Neural crest cell (in vitro differentiated cells): Measurements from ENCODE around the gene RAP1GAP2. TPM values are rescaled to one million over a fixed set of nuclear protein-coding genes. Genes with fewer than 3 reads are reported as not detected.
A peak's percentile ranks its signal among the peaks of the same experiment; 100 is the strongest.

ENCODE experiments used
- DNase-seq: peaks from one replicate; pipeline ENCODE4 v3.0.0; 2021; ENCODE audit warnings: low read depth, mixed read lengths, low spot score
- H3K27ac Mint-ChIP-seq: one replicate; pipeline ENCODE4 v1.8.0; 2021; ENCODE audit warnings: mild to moderate bottlenecking, mixed read lengths; ENCODE audit not compliant: unreplicated experiment
- H3K27me3 Mint-ChIP-seq: 2 replicates; pipeline ENCODE4 v1.8.0; 2021; ENCODE audit warnings: low read depth, mild to moderate bottlenecking, mixed read lengths
- H3K36me3 Mint-ChIP-seq: 2 replicates; pipeline ENCODE4 v1.8.0; 2021; ENCODE audit warnings: low read depth, mild to moderate bottlenecking, mixed read lengths
- H3K4me1 Mint-ChIP-seq: 2 replicates; pipeline ENCODE4 v1.8.0; 2021; ENCODE audit warnings: mixed read lengths
- H3K4me3 Mint-ChIP-seq: one replicate; pipeline ENCODE4 v1.8.0; 2021; ENCODE audit warnings: mild to moderate bottlenecking, mixed read lengths
- H3K9me3 Mint-ChIP-seq: 2 replicates; pipeline ENCODE4 v1.8.0; 2021; ENCODE audit warnings: mixed read lengths
- total RNA-seq: library from RNA; stranded (reverse); gene quantifications from 2 replicates; pipeline ENCODE4 v1.2.1, GENCODE V29; 2021
- TF ChIP-seq, protein P1 (sequence below): fragments of 200-600 bp; sonication (generic); conservative IDR thresholded peaks from 2 replicates; pipeline ENCODE4 v1.5.0; 2021; ENCODE audit warnings: antibody characterized with exemption, mild to moderate bottlenecking

RAP1GAP2 gene
- total RNA-seq, 1 donor from 2014 or later: 1.0 TPM

DNA sequence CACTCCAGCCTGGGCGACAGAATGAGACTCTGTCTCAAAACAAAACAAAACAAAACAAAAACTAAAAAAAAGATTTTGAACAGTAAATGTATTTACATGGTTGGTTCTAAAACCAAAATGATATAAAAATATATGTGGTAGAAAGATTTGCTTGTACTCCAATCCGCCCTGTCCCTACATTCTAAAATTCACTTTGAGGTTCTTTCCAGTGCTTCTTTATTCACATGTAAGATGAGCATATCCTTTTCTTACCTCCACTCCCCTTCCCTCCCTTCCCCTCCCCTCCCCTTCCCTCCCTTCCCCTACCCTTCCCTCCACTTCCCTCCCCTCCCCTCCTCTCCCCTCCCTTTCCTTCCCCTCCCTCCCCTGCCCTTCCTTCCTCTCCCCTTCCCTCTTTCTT is 34.4 kb downstream of the RAP1GAP2 start:
- Mint-ChIP-seq H3K9me3 (no peaks in the 10 kb centered on the region), H3K4me3 (no peak overlapping the region), H3K36me3 (no peaks in the 10 kb centered on the region), H3K27ac (no peak overlapping the region), H3K27me3 (peaks cover 18% of the 10 kb centered on the region), H3K4me1 (no peaks in the 10 kb centered on the region)
- DNase-seq: no peak
- TF ChIP-seq, protein P1, sequence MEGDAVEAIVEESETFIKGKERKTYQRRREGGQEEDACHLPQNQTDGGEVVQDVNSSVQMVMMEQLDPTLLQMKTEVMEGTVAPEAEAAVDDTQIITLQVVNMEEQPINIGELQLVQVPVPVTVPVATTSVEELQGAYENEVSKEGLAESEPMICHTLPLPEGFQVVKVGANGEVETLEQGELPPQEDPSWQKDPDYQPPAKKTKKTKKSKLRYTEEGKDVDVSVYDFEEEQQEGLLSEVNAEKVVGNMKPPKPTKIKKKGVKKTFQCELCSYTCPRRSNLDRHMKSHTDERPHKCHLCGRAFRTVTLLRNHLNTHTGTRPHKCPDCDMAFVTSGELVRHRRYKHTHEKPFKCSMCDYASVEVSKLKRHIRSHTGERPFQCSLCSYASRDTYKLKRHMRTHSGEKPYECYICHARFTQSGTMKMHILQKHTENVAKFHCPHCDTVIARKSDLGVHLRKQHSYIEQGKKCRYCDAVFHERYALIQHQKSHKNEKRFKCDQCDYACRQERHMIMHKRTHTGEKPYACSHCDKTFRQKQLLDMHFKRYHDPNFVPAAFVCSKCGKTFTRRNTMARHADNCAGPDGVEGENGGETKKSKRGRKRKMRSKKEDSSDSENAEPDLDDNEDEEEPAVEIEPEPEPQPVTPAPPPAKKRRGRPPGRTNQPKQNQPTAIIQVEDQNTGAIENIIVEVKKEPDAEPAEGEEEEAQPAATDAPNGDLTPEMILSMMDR: no peak

DNA sequence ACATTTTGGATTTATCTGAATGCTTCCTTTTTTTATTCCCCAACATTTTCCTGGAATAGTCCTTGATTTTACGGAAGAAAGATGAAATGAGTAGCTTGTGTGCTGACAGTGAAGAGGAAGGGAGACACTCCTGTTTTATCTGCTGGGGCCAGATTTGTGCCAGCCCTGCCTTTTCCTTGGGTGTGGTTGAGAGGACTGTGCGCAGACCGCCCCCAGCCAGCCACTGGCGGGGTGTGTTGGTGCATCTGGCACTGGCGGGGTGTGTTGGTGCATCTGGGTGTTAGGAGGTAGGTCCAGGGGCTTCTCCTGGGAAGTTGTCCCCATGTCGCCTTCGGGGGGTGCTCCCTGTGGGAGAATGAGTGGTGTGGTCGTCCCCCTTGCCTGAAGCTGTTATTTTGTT is 39.5 kb downstream of the RAP1GAP2 start:
- H3K27ac Mint-ChIP-seq: no peak overlapping the region
- H3K4me1 Mint-ChIP-seq: no peaks in the 10 kb centered on the region
- H3K36me3 Mint-ChIP-seq: no peaks in the 10 kb centered on the region
- no peak overlapping the region for H3K4me3 Mint-ChIP-seq
- H3K9me3 Mint-ChIP-seq: no peaks in the 10 kb centered on the region
- TF ChIP-seq, protein P1: no peak
- H3K27me3 Mint-ChIP-seq: peaks cover 15% of the 10 kb centered on the region
- no peak for DNase-seq

DNA sequence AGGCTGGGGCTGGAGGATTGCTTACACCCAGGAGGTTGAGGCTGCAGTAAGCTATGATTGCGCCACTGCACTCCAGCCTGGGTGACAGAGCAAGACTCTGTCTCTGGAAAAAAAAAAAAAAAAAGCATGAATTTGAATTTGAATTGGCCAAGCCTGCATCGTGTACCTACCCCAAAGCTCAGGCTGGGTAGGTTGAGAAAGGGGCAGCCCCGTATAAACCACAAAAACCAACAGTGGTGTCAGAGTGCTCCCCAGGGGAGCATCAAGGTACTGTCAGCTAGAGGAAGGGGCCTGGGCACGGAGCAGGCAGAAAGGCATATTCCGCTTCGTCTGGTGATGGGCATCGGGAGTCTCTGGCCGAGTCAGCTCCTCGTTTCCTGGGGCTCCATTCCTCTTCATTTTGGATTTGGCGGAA is 40.9 kb downstream of the RAP1GAP2 start:
- H3K4me1 Mint-ChIP-seq: no peaks in the 10 kb centered on the region
- TF ChIP-seq, protein P1: no peak
- no peaks in the 10 kb centered on the region for H3K9me3 Mint-ChIP-seq
- H3K36me3 Mint-ChIP-seq: no peaks in the 10 kb centered on the region
- peaks cover 15% of the 10 kb centered on the region for H3K27me3 Mint-ChIP-seq
- no peak for DNase-seq
- H3K4me3 Mint-ChIP-seq: no peak overlapping the region
- H3K27ac Mint-ChIP-seq: no peak overlapping the region

DNA sequence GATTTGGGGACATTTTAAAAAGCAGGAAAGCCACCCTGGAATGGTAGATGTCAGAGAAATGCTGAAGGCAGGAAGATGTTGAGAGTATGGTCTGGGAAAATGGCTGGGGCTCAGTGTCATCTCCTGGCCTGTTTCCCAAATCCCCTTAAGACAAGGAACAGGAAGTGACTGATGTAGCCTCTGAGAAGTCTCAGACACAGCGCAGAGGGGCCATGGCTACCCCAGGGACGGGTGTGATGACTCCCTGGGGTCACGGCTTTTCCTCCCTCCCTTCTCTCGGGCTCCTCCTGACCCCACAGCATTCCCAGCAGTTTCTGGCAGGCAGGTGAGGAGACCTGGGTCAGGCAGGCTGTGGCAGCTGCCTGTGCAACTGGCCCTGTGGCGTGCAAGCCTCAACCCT is 45.4 kb downstream of the RAP1GAP2 start:
- H3K4me3 Mint-ChIP-seq: no peak overlapping the region
- H3K9me3 Mint-ChIP-seq: no peaks in the 10 kb centered on the region
- TF ChIP-seq, protein P1: no peak
- H3K27me3 Mint-ChIP-seq: peaks cover 8% of the 10 kb centered on the region
- H3K27ac Mint-ChIP-seq: no peak overlapping the region
- no peak for DNase-seq
- H3K4me1 Mint-ChIP-seq: no peaks in the 10 kb centered on the region
- no peaks in the 10 kb centered on the region for H3K36me3 Mint-ChIP-seq

DNA sequence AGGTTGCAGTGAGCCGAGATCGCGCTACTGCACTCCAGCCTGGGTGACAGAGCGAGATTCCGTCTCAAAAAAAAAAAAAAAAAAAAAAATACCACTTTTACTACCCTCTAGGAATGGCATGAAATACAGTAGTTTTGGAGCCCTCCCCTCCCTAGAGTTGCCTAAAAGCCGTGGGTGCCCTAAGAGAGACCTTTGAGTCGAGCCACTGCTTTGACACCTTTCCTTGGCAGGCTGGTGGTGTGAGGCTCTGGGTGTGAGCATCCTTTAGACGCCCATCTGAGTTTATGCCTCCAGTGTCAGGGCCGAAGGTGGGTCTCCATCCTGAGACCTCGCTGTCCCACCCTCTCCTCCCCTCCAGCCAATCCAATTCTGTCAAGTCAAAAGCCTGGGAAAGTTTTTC is 46.2 kb downstream of the RAP1GAP2 start:
- no peak overlapping the region for H3K4me3 Mint-ChIP-seq
- TF ChIP-seq, protein P1: no peak
- no peak for DNase-seq
- H3K27ac Mint-ChIP-seq: no peak overlapping the region
- H3K36me3 Mint-ChIP-seq: no peaks in the 10 kb centered on the region
- H3K9me3 Mint-ChIP-seq: no peaks in the 10 kb centered on the region
- no peaks in the 10 kb centered on the region for H3K4me1 Mint-ChIP-seq
- peaks cover 6% of the 10 kb centered on the region for H3K27me3 Mint-ChIP-seq

DNA sequence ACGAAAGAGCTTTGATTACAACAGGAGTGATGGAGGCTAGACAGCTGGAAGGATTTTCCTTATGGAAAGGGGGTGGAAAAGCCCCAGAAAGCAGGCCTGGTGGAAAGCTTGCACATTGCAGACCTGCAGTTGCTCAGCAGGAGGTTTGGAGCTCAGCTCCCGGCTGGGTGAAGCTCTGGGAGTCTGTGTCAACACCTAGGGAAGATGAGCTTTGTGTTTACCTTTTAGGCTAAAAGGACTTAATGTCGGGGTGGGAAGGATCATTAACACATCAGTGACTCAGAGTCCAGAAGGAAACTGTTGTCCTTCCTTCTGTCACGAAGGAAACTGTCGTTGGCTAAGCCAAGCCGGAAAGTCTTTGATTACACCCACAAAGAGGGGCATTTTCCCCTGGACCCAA is 48.2 kb downstream of the RAP1GAP2 start:
- H3K27me3 Mint-ChIP-seq: peaks cover 12% of the 10 kb centered on the region
- no peak overlapping the region for H3K4me3 Mint-ChIP-seq
- H3K9me3 Mint-ChIP-seq: no peaks in the 10 kb centered on the region
- TF ChIP-seq, protein P1: no peak
- peaks cover 5% of the 10 kb centered on the region for H3K4me1 Mint-ChIP-seq
- no peaks in the 10 kb centered on the region for H3K36me3 Mint-ChIP-seq
- DNase-seq: no peak
- H3K27ac Mint-ChIP-seq: peak overlapping the region; percentile 50
